Stimulated activated CD4-positive, alpha-beta T cell treated with anti-CD3 and anti-CD28 coated beads, Interleukin-4, amount 100 ng/mL, for 24 hours (primary cell): ENCODE results near the gene NIN.
"Not testable (repeated sequence)": the region's sequence is repeated elsewhere in the genome, so short reads cannot be mapped to it uniquely, and the experiment has no call there.

Source experiments
- DNase-seq: peaks from one replicate; pipeline ENCODE4 v3.0.0-alpha.2; 2020

NIN gene

DNA sequence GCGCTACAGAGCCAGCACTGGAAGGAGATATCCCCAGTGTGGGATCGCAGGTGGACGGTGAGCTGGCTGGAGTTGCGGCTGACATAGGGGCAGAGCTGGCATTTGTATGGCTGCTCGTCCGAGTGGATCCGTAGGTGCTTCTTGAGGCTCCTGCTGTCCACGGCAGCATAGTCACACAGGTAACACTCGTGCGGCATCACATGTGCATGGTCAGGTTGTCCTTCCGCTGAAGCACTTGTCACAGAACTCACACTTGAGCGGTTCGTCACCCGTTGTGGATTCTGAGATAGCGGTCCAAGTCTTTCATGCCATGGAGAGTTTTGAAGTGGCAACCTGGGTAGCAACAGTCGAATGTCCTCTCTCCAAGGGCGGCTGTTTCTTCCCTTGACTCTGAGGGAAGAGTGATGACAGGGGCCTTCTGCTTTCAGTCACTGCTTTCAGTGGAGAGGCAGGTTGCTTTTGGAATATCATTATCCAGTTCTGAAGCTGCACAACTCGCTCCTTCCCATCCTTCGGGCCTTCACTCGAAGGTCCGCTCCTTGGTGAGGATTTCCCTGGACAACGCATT, 125.9 kb downstream of the NIN start:
- no peak for DNase-seq

DNA sequence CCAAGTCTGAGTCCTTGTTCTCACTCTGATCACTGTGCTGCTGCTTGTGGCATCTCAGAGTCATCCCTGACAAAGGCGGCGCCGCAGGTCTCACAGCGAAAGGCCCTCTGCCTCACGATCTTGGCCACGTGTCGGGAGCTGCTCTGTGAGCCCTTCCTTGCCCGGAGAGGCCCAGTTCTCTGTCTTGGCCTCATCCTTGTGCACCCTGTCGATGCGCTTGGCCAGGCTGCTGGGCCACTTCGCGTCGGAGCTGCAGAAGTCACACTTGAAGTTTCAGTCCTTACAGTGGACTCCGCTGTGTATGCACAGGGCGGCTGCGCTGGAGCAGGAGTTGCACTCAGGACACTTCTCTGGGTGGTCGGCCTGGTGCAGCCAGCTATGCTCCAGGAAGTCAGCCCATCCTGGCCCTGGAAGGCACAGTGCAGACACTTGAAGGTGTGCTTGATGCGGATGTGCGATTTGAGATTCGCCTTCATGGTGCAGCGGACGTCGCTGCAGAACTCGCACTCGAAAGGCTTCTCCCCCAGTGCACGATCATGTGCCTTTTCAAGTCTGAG, 126.4 kb downstream of the NIN start:
- no peak for DNase-seq

DNA sequence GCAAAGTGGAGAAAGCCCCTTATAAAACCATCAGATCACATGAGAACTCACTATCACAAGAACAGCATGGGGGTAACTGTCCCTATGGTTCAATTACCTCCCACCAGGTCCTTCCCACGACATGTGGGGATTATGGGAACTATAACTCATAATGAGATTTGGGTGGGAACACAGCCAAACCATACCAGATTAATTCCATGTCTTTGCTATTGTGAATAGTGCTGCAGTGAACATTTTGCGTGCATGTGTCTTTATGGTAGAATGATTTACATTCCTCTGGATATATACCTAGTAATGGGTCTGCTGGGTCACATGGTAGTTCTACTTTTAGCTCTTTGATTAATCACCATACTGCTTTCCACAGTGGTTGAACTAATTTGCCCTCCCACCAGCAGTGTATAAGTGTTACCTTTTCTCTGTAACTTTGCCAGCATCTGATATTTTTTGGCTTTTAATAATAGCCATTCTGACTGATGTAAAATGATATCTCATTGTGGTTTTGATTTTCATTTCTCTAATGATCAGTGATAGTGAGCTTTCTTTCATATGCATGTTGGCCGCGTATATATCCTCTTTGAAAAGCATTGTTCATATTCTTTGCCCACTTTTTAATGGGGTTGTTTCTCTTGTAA, 133.2 kb downstream of the NIN start:
- DNase-seq = no peak

DNA sequence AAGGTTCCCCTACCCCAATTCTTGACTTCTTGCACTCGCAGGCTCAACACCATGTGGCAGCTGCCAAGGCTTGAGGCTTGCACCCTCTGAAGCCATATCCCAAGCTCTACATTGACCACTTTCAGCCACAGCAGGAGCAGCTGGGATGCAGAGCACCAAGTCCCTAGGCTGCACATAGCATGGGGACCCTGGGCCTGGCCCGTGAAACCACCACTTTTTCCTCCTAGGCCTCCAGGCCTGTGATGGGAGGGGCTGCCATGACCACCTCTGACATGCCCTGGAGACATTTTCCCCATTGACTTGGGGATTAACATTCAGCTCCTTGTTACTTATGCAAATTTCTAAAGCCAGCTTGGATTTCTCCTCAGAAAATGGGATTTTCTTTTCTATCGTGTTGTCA, 136.7 kb downstream of the NIN start:
- not testable (repeated sequence) for DNase-seq

DNA sequence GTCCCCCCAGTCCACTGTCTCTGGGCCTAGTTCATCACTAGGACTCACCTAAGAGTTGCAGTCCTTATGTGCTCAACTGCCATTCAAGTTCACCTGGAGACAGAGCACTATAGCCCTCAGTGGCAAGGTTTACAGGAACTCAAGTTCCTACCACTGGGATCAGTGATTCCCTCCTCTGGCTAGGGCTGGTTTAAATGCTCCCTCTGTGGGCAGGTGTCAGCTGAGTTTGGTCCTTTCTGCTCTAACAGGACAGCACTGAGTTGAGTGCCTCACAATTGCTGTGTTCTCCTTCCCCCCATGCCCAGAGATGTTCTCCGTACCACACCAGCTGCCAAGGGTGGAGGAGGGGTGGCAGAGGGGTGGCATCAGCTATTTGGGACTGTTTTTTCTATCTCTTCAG, 142.1 kb downstream of the NIN start:
- no peak for DNase-seq

DNA sequence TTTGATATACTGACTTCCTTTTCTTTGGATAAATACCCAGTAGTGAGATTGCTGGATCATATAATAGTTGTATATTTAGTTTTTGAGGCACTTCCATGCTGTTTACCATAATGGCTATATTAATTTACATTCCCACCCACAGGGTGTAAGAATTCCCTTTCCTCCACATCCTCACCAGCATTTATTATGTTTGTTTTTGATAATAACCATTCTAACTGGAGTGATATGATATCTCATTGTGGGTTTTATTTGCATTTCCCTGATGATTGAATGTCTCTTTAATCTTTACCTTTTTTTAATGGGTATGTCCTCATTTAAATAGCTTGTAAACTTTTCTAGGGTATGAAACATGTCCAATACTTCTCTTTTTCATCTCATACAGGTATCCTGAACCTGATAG, 151.3 kb downstream of the NIN start:
- DNase-seq = no peak

DNA sequence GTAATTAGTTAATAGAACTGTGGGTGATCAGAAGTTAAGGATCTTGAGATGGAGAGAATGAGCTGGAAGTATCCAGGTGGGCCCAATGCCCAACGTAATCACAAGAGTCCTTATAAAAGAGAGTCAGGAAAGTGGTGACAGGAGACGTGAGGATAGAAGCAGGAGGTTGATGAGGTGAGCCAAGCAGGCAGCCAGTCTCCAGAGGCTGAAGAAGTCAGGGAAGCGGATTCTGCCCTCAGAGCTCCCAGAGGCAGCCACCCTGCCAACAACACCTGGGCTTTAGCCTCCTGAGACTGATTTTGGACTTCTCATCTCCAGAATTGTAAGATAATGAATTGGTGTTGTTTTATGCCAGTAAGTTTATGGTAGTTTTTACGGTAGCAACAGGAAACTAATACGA, 152.8 kb downstream of the NIN start:
- no peak for DNase-seq

DNA sequence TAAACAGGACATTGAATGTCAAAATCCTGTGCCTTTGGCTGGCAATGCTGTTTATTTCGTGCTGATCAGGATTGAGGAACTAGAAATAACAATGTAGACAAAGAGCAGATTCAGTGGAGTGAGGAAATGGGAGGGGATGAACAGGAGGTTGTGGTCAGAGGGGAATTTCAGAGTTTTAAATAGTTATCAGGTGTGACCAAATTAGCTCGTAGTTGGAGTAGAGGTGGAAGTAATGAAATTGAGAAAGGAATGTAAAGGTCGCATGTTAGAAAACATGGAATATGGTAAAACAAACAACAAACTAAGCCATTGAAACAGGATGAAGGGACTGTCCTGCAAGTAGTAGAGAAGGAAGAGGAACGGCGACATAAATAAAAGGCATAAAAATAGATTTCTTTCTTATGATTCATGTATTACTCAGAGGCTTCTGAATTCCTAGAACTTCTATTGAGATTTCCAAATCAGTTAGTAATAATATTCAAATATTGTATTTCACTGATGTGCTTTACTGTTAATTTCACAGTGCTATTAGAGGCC, 153.4 kb downstream of the NIN start:
- DNase-seq = no peak

DNA sequence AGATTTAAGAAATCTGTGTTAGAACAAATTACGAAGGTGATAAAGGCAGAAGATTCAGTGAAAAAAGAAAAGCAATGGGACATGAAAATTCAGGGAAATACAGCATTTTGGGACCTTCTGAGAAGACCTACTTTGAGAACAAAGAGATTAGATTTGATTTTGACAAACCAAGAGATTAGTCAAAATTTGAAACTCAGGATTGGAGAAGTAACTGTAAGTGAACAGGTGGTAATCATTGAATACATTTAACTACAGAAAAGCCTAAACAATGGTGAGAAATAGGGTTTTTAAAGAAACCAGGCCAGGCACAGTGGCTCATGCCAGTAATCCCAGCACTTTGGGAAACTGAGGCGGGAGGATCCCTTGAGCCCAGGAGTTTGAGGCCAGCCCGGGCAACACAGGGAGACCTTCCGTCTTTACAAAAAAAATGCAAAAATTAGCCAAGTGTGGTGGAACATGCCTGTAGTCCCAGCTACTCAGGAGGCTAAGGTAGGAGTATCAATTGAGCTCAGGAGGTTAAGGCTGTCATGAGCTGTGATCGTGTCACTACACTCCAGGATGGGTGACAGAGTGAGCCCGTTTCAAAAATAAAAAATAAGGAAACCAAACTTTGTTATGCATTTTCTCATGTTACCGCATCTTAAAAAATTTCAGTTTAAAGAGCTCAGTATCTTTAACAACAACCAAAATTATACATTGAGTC, 154.0 kb downstream of the NIN start:
- DNase-seq = no peak

DNA sequence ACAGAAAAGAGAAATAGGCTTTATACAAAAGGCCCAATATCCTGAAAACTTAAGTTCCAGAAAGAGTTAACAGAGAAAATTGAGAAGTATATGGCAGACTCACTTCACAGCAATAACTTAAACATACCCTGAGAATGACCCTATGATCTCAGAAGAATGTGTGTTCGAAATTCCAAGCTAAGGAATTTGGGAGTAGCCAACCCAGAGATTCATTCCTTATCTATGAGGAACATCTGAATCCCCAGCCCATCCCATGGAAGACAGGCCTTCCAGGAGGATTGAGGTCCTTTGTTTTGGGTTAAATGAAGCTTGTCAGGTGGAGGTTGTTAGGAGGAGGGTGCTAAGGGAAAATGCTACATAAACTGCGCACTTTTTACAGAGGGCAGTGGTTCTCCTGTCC, 155.4 kb downstream of the NIN start:
- no peak for DNase-seq

DNA sequence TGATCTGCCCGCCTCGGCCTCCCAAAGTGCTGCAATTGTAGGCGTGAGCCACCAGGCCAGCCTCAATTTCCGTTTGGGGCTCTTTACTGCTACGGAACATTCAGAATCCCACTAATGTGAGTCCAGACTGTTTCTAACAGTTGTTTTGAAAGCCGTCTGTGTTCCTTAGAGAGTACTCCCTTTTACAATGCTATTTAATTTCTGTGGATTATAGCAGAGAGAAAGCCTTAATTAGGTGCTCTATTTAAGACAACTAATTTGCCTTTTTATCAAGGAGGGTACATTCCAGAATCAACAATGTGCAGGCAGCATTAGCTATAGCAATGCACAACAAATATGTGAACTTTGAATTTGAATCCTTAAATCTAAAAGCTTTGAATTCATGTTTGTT, 160.1 kb downstream of the NIN start:
- DNase-seq = no peak

DNA sequence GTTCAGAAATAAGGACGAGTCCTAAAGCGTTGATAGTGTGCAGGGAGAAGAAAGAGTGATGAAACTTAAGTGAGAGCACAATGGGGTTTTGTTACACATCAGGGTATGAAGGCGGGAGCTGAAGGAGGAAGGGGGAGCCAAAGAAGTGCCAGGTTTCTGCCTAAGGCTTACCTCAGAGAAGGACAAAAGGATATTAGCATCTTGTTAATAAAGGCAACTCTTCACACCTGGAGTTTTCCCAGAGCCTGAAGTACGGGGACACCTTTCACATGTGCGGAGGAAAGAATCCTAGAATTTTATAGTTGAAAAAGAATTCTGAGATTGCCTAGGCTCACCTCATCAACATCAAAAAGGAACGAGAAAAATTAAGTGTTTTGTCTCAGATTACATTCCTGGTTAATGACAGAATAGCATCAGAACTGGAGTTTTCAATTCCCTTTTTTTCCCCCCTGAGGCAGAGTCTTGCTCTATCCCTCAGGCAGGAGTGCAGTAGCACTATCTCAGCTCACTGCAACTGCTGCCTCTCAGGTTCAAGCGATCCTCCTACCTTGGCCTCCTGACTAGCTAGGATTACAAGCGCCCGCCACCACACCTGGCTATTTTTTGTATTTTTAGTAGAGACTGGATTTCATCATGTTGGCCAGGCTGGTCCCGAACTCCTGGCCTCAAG, 160.6 kb downstream of the NIN start:
- no peak for DNase-seq
